HL-60 (cell line): ENCODE measurements around the gene FUT6.

ENCODE experiments used
- CTCF ChIP-seq: IDR thresholded peaks from one replicate; pipeline ENCODE4 v1.5.1; 2011; ENCODE audit warnings: low read length, control low read depth, inconsistent platforms; ENCODE audit not compliant: insufficient read depth
- REST ChIP-seq: IDR thresholded peaks from 2 replicates; pipeline ENCODE4 v1.6.1; 2012; ENCODE audit warnings: low read depth; ENCODE audit not compliant: insufficient replicate concordance

- TF ChIP-seq CTCF (no peak), REST (no peak)
Measured at GRCh38 chr19:5832527-5833216, 6.8 kb downstream of the FUT6 start.
